Measurements from ENCODE around the gene ITFG1.
"Not testable (repeated sequence)": the region's sequence is repeated elsewhere in the genome, so short reads cannot be mapped to it uniquely, and the experiment has no call there.

- TF ChIP-seq CTCF (conservative IDR thresholded peaks at IDR 0.05; ENCODE audit: low read length); EZH2phosphoT487 (IDR thresholded peaks at IDR 0.05; ENCODE audit: borderline replicate concordance): not testable (repeated sequence)
Observed at GRCh38 chr16:47473004-47473403, 12.1 kb upstream of the ITFG1 start.

All from Loucy (cell line).